RWPE1 (cell line): ENCODE results near the gene ST6GALNAC1.
"Not testable (repeated sequence)": the region's sequence is repeated elsewhere in the genome, so short reads cannot be mapped to it uniquely, and the experiment has no call there.

Experiments
- CTCF ChIA-PET: fragments of 350-600 bp; sonication (Branson Sonifier 250); formaldehyde crosslinking; extraction: SDS; loops from one replicate; lab custom pipeline; 2021; lab: Yijun Ruan, JAX
- POLR2A ChIA-PET: fragments of 400-600 bp; formaldehyde crosslinking; extraction: SDS; loops from one replicate; lab custom pipeline; 2020; ENCODE audit warnings: antibody characterized with exemption; ENCODE audit not compliant: low non-redundant PET; lab: Yijun Ruan, JAX
- DNase-seq: peaks from one replicate; pipeline ENCODE4 v3.0.0; 2012; ENCODE audit warnings: low spot score
- H3K27ac ChIP-seq: fragments of 450-650 bp; 2 replicates; pipeline ENCODE4 v1.5.1; 2017
- CTCF ChIP-seq: fragments of 450-650 bp; conservative IDR thresholded peaks from 2 replicates; pipeline ENCODE4 v1.5.1; 2017; ENCODE audit warnings: low read depth, mild to moderate bottlenecking

The ST6GALNAC1 gene

DNA sequence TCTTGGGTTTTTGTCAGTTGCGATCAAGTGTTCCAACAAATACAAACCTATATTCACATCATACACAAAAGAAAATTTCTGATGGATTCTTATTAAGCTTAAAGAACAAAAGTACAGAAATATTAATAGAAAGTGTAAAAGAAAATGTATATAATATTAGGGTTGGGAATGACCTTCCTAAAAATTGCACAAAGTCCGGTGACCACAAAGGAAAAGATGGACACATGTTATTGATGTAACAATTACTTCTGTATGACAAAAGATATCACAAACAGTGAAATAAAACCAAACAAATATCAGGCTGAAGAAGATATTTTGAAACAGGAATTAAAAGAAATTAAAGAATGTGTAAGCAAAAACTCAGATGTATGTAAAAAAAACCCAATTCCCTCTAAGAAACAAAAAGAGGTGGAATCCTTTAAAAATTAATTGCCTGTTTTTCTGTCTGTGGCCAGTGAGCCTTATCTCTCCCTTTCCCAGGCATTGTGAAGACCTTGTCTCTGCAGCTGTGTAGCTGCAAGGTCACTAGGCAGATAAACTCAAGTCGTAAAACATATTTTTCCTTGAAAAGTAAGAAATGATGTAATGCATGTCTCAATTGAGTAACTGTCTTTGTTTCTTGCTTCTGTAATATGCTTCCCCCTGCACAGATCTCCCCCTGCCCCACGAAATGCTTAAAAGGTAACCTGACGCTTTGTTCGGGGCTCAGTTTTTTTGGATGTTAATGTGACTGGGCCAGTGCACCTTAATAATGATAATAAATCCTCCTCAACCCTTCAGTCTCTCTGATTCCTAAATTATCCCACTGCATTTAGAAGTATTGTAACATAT, 2.8 kb downstream of the ST6GALNAC1 start:
- TF ChIP-seq CTCF = no peak
- DNase-seq = no peak
- no peak overlapping the region for H3K27ac ChIP-seq
- ChIA-PET CTCF (interaction anchor here (0.9 kb wide), 1 partner anchor 17 kb away, joined by 4 read pairs; no protein-coding TSS in a partner anchor), POLR2A (no interaction called here)

GRCh38 chr17:76638263-76638662, 5.3 kb downstream of the ST6GALNAC1 start:
- CTCF ChIA-PET = interaction anchor here (0.6 kb wide), 2 partner anchors 37 to 167 kb away, joined by 4 read pairs; no protein-coding TSS in a partner anchor
- H3K27ac ChIP-seq = no peak overlapping the region
- POLR2A ChIA-PET = no interaction called here
- no peak for DNase-seq
- TF ChIP-seq CTCF = no peak

DNA sequence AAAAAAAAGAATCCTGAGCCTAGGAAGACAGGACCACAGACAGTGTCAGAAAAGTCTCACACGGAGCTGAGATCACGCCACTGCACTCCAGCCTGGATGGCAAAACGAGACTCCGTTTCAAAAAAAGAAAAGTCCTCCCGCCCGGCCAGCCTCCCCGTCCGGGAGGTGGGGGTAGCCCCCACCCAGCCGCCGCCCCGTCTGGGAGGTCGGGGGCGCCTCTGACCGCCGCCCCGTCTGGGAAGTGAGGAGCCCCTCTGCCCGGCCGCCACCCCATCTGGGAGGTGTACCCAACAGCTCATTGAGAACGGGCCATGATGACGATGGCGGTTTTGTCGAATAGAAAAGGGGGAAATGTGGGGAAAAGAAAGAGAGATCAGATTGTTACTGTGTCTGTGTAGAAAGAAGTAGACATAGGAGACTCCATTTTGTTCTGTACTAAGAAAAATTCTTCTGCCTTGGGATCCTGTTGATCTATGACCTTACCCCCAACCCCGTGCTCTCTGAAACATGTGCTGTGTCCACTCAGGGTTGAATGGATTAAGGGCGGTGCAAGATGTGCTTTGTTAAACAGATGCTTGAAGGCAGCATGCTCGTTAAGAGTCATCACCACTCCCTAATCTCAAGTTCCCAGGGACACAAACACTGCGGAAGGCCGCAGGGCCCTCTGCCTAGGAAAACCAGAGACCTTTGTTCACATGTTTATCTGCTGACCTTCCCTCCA, 6.9 kb downstream of the ST6GALNAC1 start:
- DNase-seq, POLR2A ChIA-PET, H3K27ac ChIP-seq: not testable (repeated sequence)
- CTCF ChIA-PET = interaction anchor here (0.6 kb wide), 1 partner anchor 90 kb away, joined by 4 read pairs; no protein-coding TSS in a partner anchor

DNA sequence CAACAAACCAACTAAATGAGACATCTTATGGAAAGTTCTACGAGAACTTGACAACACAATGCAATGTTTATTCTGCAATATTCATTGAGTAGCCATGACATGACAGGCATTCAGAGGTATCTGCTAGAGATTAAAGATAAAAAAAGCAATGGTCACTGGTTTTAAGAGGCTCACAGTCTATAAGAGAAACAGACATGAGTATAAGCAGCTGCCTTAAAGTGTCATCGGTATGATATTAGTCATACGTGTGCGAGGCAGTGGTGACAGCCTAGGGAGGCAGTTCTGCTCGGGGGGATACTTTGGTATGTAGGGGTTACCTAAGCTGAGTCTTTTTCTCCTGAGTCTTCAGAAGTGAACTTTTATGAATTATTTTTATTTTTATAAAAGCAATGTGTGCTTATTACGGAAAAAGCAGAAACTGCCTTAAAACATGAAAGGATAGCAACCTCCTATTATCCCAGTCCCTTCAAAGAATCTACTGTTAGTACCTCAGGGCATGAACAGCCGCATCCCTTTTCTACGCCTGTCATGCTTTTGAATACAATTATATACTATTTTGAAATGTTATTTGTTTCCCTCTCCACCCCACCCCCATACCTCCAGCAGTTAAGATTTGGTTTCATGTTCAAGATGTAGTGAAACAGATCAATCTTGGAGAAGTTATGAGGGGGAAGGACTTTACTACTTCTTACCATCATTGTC, 7.7 kb downstream of the ST6GALNAC1 start:
- no peak for TF ChIP-seq CTCF
- no peak overlapping the region for H3K27ac ChIP-seq
- DNase-seq = no peak
- ChIA-PET POLR2A (no interaction called here), CTCF (no interaction called here)

DNA sequence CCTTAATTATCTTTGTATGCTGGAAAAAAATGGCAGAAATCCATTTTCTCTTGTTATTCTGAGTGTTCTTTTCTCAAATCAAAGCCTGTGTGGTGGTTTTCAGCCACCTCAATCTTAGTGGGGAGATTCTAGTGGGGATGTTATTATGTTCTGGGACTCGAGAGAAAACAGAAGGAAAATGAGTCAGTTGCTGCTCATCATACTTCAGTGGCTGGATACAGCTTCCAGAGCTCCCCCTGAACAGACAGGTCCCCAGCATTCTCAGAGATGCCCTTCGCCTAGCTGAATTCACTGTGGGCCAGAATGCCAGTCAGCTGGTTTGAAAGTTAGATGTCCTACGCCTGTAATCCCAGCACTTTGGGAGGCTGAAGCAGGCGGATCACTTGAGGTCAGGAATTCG, 8.5 kb downstream of the ST6GALNAC1 start:
- DNase-seq = no peak
- ChIA-PET POLR2A (no interaction called here), CTCF (interaction anchor here (0.6 to 1.4 kb wide), 2 partner anchors 11 to 44 kb away, joined by 3 to 5 read pairs; no protein-coding TSS in a partner anchor)
- H3K27ac ChIP-seq = no peak overlapping the region
- no peak for TF ChIP-seq CTCF

- CTCF ChIA-PET = interaction anchor here (1.4 kb wide), 1 partner anchor 10 kb away, joined by 5 read pairs; no protein-coding TSS in a partner anchor
- TF ChIP-seq CTCF = no peak
- DNase-seq = no peak
- no peak overlapping the region for H3K27ac ChIP-seq
- POLR2A ChIA-PET = no interaction called here
These were observed 9.8 kb downstream of the ST6GALNAC1 start for GRCh38 chr17:76633628-76634328.
